GM21360 (cell line): Measurements from ENCODE around the gene ZNF333.
"Not testable (repeated sequence)": the region's sequence is repeated elsewhere in the genome, so short reads cannot be mapped to it uniquely, and the experiment has no call there.

ENCODE experiments used
- ATAC-seq: cut with Tn5 transposase; IDR thresholded peaks from one replicate; pipeline ENCODE4 v1.9.1; 2021; ENCODE audit warnings: mild to moderate bottlenecking, moderate library complexity; ENCODE audit not compliant: unreplicated experiment

Gene ZNF333

GRCh38 chr19:14695471-14695870 is 5.6 kb downstream of the ZNF333 start:
- ATAC-seq: no peak

DNA sequence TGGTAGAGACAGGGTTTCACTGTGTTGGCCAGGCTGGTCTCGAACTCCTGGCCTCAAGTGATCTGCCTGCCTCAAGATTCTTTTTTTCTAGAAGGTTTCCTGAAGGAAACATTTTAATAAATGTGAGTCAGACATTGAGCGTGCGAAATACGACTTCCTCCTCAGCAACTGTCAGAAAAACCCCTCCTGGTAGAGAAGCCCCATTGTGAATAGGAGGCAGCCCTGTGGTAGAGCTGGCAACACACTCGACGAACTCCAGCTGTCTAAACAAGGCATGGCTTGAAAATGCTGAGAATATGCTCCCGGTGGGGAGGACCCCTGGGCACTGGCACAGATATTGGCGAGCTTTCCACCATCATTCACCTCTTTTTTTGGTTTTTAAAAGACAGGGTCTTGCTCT is 9.8 kb downstream of the ZNF333 start:
- no peak for ATAC-seq

DNA sequence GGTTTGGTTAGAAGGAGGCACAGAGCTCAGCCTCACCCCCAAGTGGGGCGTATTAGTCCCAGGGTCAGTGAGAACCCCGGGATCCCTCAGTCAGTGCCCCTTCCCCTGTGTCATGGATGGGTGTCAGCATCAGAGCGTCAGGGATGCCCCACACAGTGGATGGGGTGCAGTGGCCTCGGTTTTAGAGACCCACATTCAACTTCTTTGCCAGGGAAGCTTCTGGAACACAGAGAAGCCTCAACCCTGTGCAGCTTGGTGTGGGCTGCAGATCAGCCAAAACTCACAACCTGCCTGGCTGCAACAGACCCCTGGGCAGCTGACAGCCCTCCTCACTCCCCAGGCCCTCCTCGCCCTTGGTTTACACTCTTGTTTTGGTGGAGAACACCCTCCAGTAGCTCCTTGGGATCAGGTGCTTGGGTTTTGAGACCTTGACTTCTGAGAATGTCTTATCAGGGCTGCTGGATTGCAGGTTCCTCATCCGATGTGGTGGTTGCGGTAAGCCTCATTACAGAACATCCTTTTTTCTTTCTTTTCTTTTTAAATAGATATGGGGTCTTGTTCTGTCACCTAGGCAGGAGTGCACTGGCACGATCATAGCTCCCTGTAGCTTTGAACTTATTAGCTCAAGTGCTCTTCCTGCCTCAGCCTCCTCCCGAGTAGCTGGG is 11.0 kb downstream of the ZNF333 start:
- no peak for ATAC-seq

- ATAC-seq: no peak
Observed at GRCh38 chr19:14703833-14704232, 14.0 kb downstream of the ZNF333 start.

DNA sequence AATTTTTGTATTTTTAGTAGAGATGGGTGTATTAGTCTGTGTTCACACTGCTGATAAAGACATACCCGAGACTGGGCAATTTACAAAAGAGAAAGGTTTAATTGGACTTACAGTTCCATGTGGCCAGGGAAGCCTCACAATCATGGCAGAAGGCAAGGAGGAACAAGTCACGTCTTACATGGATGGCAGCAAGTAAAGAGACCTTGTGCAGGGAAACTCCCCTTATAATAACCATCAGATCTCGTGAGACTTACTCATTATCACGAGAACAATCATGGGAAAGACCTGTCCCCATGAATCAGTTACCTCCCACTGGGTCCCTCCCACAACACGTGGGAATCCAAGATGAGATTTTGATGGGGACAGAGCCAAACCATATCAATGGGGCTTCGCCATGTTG is 14.6 kb downstream of the ZNF333 start:
- no peak for ATAC-seq

DNA sequence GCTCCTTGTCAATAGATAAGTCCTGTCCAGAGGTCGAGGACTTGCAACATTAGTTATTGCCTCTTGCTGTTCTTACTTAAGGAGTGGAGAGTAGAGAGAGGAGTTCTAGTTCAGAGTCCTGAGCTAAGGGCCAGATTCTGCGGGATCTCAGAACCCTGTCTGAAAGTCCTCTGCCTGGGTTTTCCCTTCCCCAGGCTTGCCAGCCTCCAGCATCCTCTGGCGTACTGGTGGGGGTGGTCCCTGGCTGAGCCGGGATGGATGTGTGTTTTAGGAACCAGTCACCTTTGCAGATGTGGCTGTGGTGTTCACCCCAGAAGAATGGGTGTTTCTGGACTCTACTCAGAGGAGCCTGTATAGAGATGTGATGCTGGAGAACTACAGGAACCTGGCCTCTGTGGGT is 26.0 kb downstream of the ZNF333 start:
- ATAC-seq: no peak

DNA sequence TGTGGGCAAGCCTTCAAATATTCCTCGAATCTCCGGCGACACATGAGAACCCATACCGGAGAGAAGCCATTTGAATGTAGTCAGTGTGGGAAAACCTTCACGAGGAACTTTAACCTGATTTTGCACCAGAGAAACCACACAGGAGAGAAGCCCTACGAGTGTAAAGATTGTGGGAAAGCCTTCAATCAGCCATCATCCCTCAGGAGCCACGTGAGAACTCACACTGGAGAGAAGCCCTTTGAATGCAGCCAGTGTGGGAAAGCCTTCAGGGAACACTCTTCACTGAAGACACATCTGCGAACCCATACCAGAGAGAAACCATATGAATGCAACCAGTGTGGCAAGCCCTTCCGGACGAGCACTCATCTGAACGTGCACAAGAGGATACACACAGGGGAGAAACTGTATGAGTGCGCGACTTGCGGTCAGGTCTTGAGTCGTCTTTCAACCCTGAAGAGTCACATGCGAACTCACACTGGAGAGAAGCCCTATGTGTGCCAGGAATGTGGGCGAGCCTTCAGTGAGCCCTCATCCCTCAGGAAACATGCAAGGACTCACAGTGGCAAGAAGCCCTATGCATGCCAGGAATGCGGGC is 28.8 kb downstream of the ZNF333 start:
- ATAC-seq: no peak

DNA sequence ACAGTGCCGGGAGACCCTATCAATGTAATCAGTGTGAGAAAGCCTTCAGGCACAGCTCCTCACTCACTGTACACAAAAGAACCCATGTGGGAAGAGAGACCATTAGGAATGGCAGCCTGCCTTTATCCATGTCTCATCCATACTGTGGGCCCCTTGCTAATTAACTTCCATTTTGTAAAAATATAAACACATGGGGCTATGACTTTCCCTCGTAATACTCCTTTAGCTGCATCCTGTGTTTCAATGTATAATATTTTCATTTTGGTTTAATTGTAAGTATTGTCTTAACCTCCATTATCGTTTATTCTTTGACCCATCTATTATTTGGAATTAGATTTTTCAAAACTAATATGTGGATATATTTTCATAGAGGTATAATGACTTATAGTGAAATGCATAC is 29.3 kb downstream of the ZNF333 start:
- ATAC-seq: no peak

DNA sequence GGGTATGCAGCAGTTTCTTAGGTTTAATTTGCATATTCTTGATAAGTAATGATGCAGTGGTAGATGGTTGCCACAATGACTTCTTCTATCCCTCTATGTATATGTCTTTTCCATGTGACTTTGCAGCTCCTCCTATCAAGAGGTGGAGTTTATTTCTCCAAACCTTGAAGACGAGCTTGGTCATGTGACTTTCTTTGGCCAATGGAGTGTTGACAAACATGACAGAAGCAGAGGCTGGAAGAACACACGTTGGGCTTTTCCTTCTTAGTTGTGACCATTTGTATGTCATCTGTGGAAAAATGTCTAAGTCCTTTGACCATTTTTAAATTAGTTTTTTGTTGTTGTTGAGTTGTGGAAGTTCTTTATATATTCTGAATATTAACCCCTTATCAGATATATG is 32.3 kb downstream of the ZNF333 start:
- no peak for ATAC-seq

DNA sequence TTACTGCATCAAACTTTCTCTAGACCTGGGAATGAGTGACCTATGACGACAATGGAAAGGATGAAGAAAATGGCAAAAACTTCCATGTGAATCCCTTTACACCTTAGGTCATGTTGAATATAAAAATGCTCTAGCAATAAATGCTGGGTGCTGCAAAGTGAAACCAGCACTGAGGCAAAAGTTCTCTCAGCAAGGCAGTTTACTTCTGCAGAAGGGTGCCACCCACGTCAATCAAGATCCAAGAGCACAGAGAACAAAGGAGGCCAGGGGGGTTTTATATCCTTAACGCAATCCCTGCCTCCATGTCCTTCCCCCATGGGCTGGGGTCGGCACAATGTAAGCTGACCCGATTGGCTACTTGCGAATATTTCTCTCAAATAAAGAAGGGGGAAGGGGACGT is 38.7 kb downstream of the ZNF333 start:
- ATAC-seq: no peak

DNA sequence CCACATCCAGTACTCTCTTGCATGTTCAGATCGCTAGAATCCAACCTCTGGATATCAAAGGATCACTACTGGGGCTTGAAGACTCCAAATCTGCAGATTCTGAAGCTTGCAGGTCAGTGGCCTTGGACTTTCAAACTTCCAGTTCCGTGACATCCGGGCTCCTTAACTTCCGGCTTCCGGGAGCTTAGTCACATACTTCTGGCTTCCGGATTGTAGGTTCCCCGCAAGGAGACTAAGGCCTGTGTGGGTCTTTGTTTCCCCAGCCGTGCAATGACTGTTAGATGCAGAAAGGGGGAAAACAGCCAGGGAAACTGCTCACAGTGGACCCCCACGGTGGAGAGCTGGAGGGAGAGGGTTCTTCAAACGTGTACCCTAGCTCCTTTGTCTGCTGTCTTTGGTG is 41.4 kb downstream of the ZNF333 start:
- ATAC-seq: no peak

DNA sequence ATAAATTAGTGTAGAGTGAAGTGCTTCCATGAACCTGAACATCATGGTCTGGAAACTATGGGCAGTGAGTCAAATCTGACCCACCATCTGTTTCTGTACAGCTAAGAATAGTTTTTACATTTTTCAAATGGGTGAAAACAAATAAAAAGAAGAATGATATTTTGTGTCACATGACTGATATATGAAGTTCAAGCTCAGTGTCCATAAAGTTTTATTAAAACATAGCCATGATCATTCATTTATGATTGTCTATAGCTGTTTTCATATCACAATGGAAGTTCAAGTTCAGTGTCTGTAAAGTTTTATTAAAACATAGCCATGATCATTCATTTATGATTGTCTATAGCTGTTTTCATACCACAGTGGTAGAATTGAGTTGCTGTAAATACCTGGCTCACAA is 42.7 kb downstream of the ZNF333 start:
- ATAC-seq: no peak

- ATAC-seq: no peak
Observed at GRCh38 chr19:14733574-14733973, 43.7 kb downstream of the ZNF333 start.

DNA sequence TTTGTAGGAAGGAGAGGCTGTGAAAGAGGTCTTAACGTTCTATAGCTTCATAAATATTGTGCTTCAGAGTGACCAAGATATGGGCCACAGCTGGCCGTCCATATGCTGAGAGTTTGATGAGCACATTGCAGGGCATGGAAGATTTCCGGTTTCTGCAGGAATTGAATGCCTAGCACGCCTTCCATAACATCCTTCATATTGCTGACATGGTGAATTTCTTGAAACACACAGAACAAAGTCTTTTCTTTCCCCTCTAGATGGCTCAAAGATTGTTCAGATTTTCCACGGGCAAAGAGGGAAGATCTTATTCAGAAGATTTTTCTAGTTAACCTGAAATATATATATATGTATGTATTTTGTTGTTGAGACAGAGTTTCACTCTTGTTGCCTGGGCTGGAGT is 46.1 kb downstream of the ZNF333 start:
- ATAC-seq: no peak

- no peak for ATAC-seq
Observed at GRCh38 chr19:14746886-14747285, 57.0 kb downstream of the ZNF333 start.

GRCh38 chr19:14748601-14749000 is 58.8 kb downstream of the ZNF333 start:
- ATAC-seq: no peak

GRCh38 chr19:14758816-14759215 is 69.0 kb downstream of the ZNF333 start:
- no peak for ATAC-seq

DNA sequence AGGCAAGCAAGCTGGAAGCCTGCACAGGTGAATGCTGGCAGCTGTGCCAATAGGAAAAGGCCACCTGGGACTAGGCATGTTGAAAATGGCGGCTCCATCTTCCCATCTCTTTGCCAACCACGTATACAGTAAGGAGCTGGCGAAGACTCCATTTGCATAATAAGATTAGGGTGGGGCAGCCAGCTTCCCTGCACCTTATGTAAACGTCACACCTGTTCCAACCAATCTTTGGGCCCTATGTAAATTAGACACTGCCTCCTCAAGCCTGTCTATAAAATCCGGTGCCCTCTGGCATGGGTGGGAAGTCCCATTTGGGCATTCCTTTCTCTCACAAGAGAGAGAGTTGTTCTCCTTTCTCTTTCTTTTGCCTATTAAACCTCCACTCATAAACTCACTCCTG is 71.8 kb downstream of the ZNF333 start:
- ATAC-seq: no peak

DNA sequence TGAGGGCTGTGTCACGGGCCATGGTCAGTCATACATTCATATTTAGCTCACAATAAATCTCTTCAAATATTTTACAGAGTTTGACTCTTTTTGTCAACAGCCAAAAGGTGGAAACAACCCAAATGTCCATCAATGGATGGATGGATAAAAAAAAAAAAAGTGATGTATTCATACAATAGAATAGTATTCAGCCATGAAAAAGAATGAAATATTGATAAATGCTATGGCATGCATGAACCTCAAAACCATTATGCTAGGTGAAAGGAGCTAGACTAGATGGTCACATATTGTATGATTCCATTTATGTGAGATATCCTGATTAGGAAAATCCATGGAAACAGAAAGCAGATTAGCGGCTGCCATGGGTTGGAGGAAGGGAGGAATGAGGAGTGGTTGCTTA is 72.3 kb downstream of the ZNF333 start:
- ATAC-seq: no peak

- no peak for ATAC-seq
Observed at GRCh38 chr19:14763497-14764145, 73.8 kb downstream of the ZNF333 start.

GRCh38 chr19:14764401-14764800 is 74.6 kb downstream of the ZNF333 start:
- no peak for ATAC-seq

- ATAC-seq: not testable (repeated sequence)
Observed at GRCh38 chr19:14765403-14765802, 75.6 kb downstream of the ZNF333 start.

GRCh38 chr19:14765841-14766240 is 76.0 kb downstream of the ZNF333 start:
- ATAC-seq: not testable (repeated sequence)
